ENCODE measurements around the gene MYBL2.

Gene MYBL2

GRCh38 chr20:43690943-43691598 is 24.2 kb downstream of the MYBL2 start:
- H3K4me1 ChIP-seq (ENCODE audit: control insufficient read depth, insufficient read depth, low read length) = no peaks in the 10 kb centered on the region
- TF ChIP-seq GLIS1 (tag by site-specific recombination; IDR thresholded peaks at IDR 0.05) (peak; percentile 27; the same call in 1 of the 2 replicates), OVOL3 (tag by site-specific recombination; IDR thresholded peaks at IDR 0.05) (no peak), ZNF24 (tag by site-specific recombination; IDR thresholded peaks at IDR 0.05) (no peak)
- peaks cover 37 to 88% of the 10 kb centered on the region in 2 experiments for H3K36me3 ChIP-seq (ENCODE audit: control insufficient read depth in 2 of 2, insufficient read depth in 1 of 2, low read length in 2 of 2)
- CTCF ChIA-PET = interaction anchor here (0.5 to 1.9 kb wide), 11 partner anchors 17 to 396 kb away, joined by 3 to 22 read pairs (median 5); no protein-coding TSS in a partner anchor
- no peaks in the 10 kb centered on the region for H3K9me3 ChIP-seq (ENCODE audit: control insufficient read depth, insufficient read depth, low read depth, low read length)
- H3K4me3 ChIP-seq (ENCODE audit: low read depth, low read length) = no peak overlapping the region
- no peak overlapping the region for H3K27ac ChIP-seq (ENCODE audit: extremely low read depth, low read depth, low read length)
- POLR2A ChIA-PET = no interaction called here

GRCh38 chr20:43691928-43692524 is 25.1 kb downstream of the MYBL2 start:
- TF ChIP-seq CTCF (tag by site-specific recombination; IDR thresholded peaks at IDR 0.05) (0 out of 2 replicates have a peak, but pooled peaks have one; percentile 16), ZNF175 (tag by site-specific recombination; IDR thresholded peaks at IDR 0.05) (no peak)
- Histone ChIP-seq H3K36me3 (ENCODE audit: control insufficient read depth in 2 of 2, insufficient read depth in 1 of 2, low read length in 2 of 2) (peaks cover 43 to 88% of the 10 kb centered on the region in 2 experiments), H3K27ac (ENCODE audit: extremely low read depth, low read depth, low read length) (no peak overlapping the region), H3K4me3 (ENCODE audit: low read depth, low read length) (no peak overlapping the region), H3K9me3 (ENCODE audit: control insufficient read depth, insufficient read depth, low read depth, low read length) (no peaks in the 10 kb centered on the region), H3K4me1 (ENCODE audit: control insufficient read depth, insufficient read depth, low read length) (no peaks in the 10 kb centered on the region)
- ChIA-PET POLR2A (interaction anchor here (0.6 to 0.8 kb wide), 2 partner anchors 131 to 504 kb away, joined by 3 to 4 read pairs; no protein-coding TSS in a partner anchor), CTCF (interaction anchor here (0.6 to 1.9 kb wide), 18 partner anchors 17 to 391 kb away, joined by 3 to 22 read pairs (median 3); no protein-coding TSS in a partner anchor)

- H3K4me3 ChIP-seq (ENCODE audit: low read depth, low read length) = no peak overlapping the region
- no peaks in the 10 kb centered on the region for H3K9me3 ChIP-seq (ENCODE audit: control insufficient read depth, insufficient read depth, low read depth, low read length)
- no peak for TF ChIP-seq ZNF660 (tag by site-specific recombination; IDR thresholded peaks at IDR 0.05)
- TF ChIP-seq ZNF175 (tag by site-specific recombination; IDR thresholded peaks at IDR 0.05) = no peak
- TF ChIP-seq KLF8 (tag by site-specific recombination; IDR thresholded peaks at IDR 0.05) = no peak
- no peak for TF ChIP-seq ZNF404 (tag by site-specific recombination; IDR thresholded peaks at IDR 0.05)
- TF ChIP-seq ZNF169 (tag by site-specific recombination; IDR thresholded peaks at IDR 0.05) = no peak
- no peak for TF ChIP-seq ZNF747 (tag by site-specific recombination; IDR thresholded peaks at IDR 0.05)
- TF ChIP-seq ZNF658 (tag by site-specific recombination; IDR thresholded peaks at IDR 0.05) = no peak
- no peak for TF ChIP-seq ZNF624 (tag by site-specific recombination; IDR thresholded peaks at IDR 0.05)
- no peak for TF ChIP-seq HOXC10 (CRISPR knock-in tag; IDR thresholded peaks at IDR 0.05)
- TF ChIP-seq ZNF394 (tag by site-specific recombination; IDR thresholded peaks at IDR 0.05; ENCODE audit: borderline replicate concordance) = no peak
- H3K36me3 ChIP-seq (ENCODE audit: control insufficient read depth in 2 of 2, insufficient read depth in 1 of 2, low read length in 2 of 2) = peaks cover 47 to 77% of the 10 kb centered on the region in 2 experiments
- POLR2A ChIA-PET = no interaction called here
- CTCF ChIA-PET = no interaction called here
- no peaks in the 10 kb centered on the region for H3K4me1 ChIP-seq (ENCODE audit: control insufficient read depth, insufficient read depth, low read length)
- no peak overlapping the region for H3K27ac ChIP-seq (ENCODE audit: extremely low read depth, low read depth, low read length)
Measured at GRCh38 chr20:43694763-43695162, 27.8 kb downstream of the MYBL2 start.

- no peak overlapping the region for H3K27ac ChIP-seq (ENCODE audit: extremely low read depth, low read depth, low read length)
- no peak overlapping the region for H3K4me3 ChIP-seq (ENCODE audit: low read depth, low read length)
- ChIA-PET POLR2A (no interaction called here), CTCF (no interaction called here)
- H3K4me1 ChIP-seq (ENCODE audit: control insufficient read depth, insufficient read depth, low read length) = no peaks in the 10 kb centered on the region
- H3K36me3 ChIP-seq (ENCODE audit: control insufficient read depth in 2 of 2, insufficient read depth in 1 of 2, low read length in 2 of 2) = peaks cover 51 to 77% of the 10 kb centered on the region in 2 experiments
- H3K9me3 ChIP-seq (ENCODE audit: control insufficient read depth, insufficient read depth, low read depth, low read length) = no peaks in the 10 kb centered on the region
- TF ChIP-seq ZNF639 (tag by site-specific recombination; IDR thresholded peaks at IDR 0.05) = no peak
- no peak for TF ChIP-seq KLF10 (tag by site-specific recombination; IDR thresholded peaks at IDR 0.05)
- no peak for TF ChIP-seq ZNF19 (tag by site-specific recombination; IDR thresholded peaks at IDR 0.05; ENCODE audit: low read depth)
- no peak for TF ChIP-seq ZNF426 (tag by site-specific recombination; IDR thresholded peaks at IDR 0.05)
- TF ChIP-seq ZNF24 (tag by site-specific recombination; IDR thresholded peaks at IDR 0.05) = no peak
- no peak for TF ChIP-seq ZNF292 (tag by site-specific recombination; IDR thresholded peaks at IDR 0.05; ENCODE audit: borderline replicate concordance, low read depth)
- no peak for TF ChIP-seq ZNF555 (tag by site-specific recombination; conservative IDR thresholded peaks at IDR 0.05)
- TF ChIP-seq ZNF571 (tag by site-specific recombination; IDR thresholded peaks at IDR 0.05) = no peak
- no peak for TF ChIP-seq EGR2 (tag by site-specific recombination; IDR thresholded peaks at IDR 0.05; ENCODE audit: low read depth)
- TF ChIP-seq ZBTB1 (tag by site-specific recombination; IDR thresholded peaks at IDR 0.05) = no peak
- TF ChIP-seq PRDM1 (tag by site-specific recombination; IDR thresholded peaks at IDR 0.05) = no peak
- no peak for TF ChIP-seq ZNF121 (tag by site-specific recombination; IDR thresholded peaks at IDR 0.05)
- TF ChIP-seq ZNF140 (tag by site-specific recombination; IDR thresholded peaks at IDR 0.05) = no peak
Measured at GRCh38 chr20:43695571-43695970, 28.7 kb downstream of the MYBL2 start.
